GM12878 (cell line): ENCODE measurements around the gene RAB6B. TPM values are rescaled to one million over a fixed set of nuclear protein-coding genes. Genes with fewer than 3 reads are reported as not detected.

Experiments used
- ATF7 ChIP-seq: fragments of 450-650 bp; IDR thresholded peaks from 2 replicates; pipeline ENCODE4 v1.6.1; 2016; ENCODE audit warnings: low read depth, mild to moderate bottlenecking
- BHLHE40 ChIP-seq, 2 experiments: fragments of 450-650 bp in 1 of 2; IDR thresholded peaks; 2 replicates each; pipeline ENCODE4 v1.6.1; 2011 to 2017; ENCODE audit warnings: low read depth in 2 of 2, borderline replicate concordance in 1 of 2, improper control_type of control experiment in 1 of 2, low read length in 1 of 2, mild to moderate bottlenecking in 1 of 2
- BMI1 ChIP-seq: fragments of 450-650 bp; IDR thresholded peaks from 2 replicates; pipeline ENCODE4 v1.6.1; 2016; ENCODE audit warnings: mild to moderate bottlenecking, moderate library complexity, borderline replicate concordance
- CTCF ChIP-seq, 3 experiments: IDR thresholded peaks in 2 of 3; conservative IDR thresholded peaks in 1 of 3; 2 replicates each; pipeline ENCODE4 v1.5.1; 2011; ENCODE audit warnings: low read depth in 3 of 3, low read length in 3 of 3, mild to moderate bottlenecking in 3 of 3, control low read depth in 2 of 3, moderate library complexity in 2 of 3, inconsistent platforms in 1 of 3, mixed read lengths in 1 of 3; ENCODE audit not compliant: control insufficient read depth in 2 of 3, insufficient read depth in 1 of 3; ENCODE audit errors: extremely low read depth in 1 of 3
- FOXK2 ChIP-seq: fragments of 450-650 bp; IDR thresholded peaks from 2 replicates; pipeline ENCODE4 v1.6.1; 2017; ENCODE audit warnings: mild to moderate bottlenecking, moderate library complexity
- HCFC1 ChIP-seq: fragments of 150-350 bp; IDR thresholded peaks from 2 replicates; pipeline ENCODE4 v1.6.1; 2014; ENCODE audit warnings: low read length
- HDAC6 ChIP-seq: fragments of 200-600 bp; sonication (generic); IDR thresholded peaks from one replicate; pipeline ENCODE4 v1.8.0; 2017; ENCODE audit warnings: antibody characterized with exemption; ENCODE audit not compliant: unreplicated experiment
- IKZF2 ChIP-seq, 2 experiments: fragments of 450-650 bp; IDR thresholded peaks; 2 replicates each; pipeline ENCODE4 v1.6.1; 2017; ENCODE audit warnings: mild to moderate bottlenecking in 2 of 2, moderate library complexity in 2 of 2
- JUND ChIP-seq: IDR thresholded peaks from 2 replicates; pipeline ENCODE4 v1.6.1; 2012; ENCODE audit warnings: low read depth, mild to moderate bottlenecking, low read length, improper control_type of control experiment, moderate library complexity
- KLF5 ChIP-seq: fragments of 450-650 bp; IDR thresholded peaks from 2 replicates; pipeline ENCODE4 v1.6.1; 2014; ENCODE audit warnings: mild to moderate bottlenecking; ENCODE audit not compliant: partially characterized antibody
- MTA3 ChIP-seq: IDR thresholded peaks from 2 replicates; pipeline ENCODE4 v1.6.1; 2012; ENCODE audit warnings: low read length, inconsistent platforms, borderline replicate concordance
- MYB ChIP-seq: fragments of 150-350 bp; IDR thresholded peaks from 2 replicates; pipeline ENCODE4 v1.6.1; 2014; ENCODE audit warnings: mild to moderate bottlenecking, low read depth, low read length, borderline replicate concordance
- MYC ChIP-seq: IDR thresholded peaks from 2 replicates; pipeline ENCODE4 v1.6.1; 2011; ENCODE audit warnings: mild to moderate bottlenecking, low read length, moderate library complexity, inconsistent platforms; ENCODE audit not compliant: insufficient read depth, insufficient replicate concordance, insufficient read length, severe bottlenecking
- NFIC ChIP-seq: IDR thresholded peaks from 2 replicates; pipeline ENCODE4 v1.6.1; 2012; ENCODE audit warnings: low read depth, mild to moderate bottlenecking, inconsistent platforms, low read length, moderate library complexity
- NR2C2 ChIP-seq: IDR thresholded peaks from 2 replicates; pipeline ENCODE4 v1.6.1; 2011; ENCODE audit warnings: borderline replicate concordance, low read depth; ENCODE audit not compliant: control insufficient read depth, insufficient read length
- PML ChIP-seq: IDR thresholded peaks from 2 replicates; pipeline ENCODE4 v1.6.1; 2012; ENCODE audit warnings: low read length, inconsistent platforms
- POLR2A ChIP-seq: IDR thresholded peaks from 2 replicates; pipeline ENCODE4 v1.6.1; 2011; ENCODE audit warnings: low read depth, mild to moderate bottlenecking, low read length
- RELB ChIP-seq: fragments of 450-650 bp; IDR thresholded peaks from 2 replicates; pipeline ENCODE4 v1.6.1; 2017; ENCODE audit warnings: low read depth, mild to moderate bottlenecking, moderate library complexity
- SMARCA5 ChIP-seq: fragments of 450-650 bp; IDR thresholded peaks from 2 replicates; pipeline ENCODE4 v1.6.1; 2017; ENCODE audit warnings: mild to moderate bottlenecking
- ZNF24 ChIP-seq: fragments of 450-650 bp; IDR thresholded peaks from 2 replicates; pipeline ENCODE4 v1.6.1; 2017; ENCODE audit warnings: antibody characterized with exemption, mild to moderate bottlenecking
- ZNF384 ChIP-seq: IDR thresholded peaks from 2 replicates; pipeline ENCODE4 v1.6.1; 2012; ENCODE audit warnings: low read depth, mild to moderate bottlenecking, low read length, improper control_type of control experiment, borderline replicate concordance
- ZNF622 ChIP-seq: fragments of 450-650 bp; IDR thresholded peaks from 2 replicates; pipeline ENCODE4 v1.6.1; 2017; ENCODE audit warnings: mild to moderate bottlenecking, inconsistent platforms
- polyA plus RNA-seq, 11 experiments: library from polyadenylated mRNA; depleted of rRNA in 4 of 11; unstranded in 6 of 11; stranded (reverse) in 5 of 11; fragments of >200 nt; fragmentation: Nextera tagmentation in 4 of 11; fragmentation: Illumina TruSeq in 1 of 11; extraction: Ambion mirVana in 4 of 11; extraction: Trizol in 1 of 11; gene quantifications; 1 replicate in 1 of 11; 2 replicates in 10 of 11; pipeline versions ENCODE4 v1.2.1 to v1.2.3, GENCODE V29; 2011 to 2016; ENCODE audit warnings: inconsistent platforms in 2 of 11, missing spikeins in 2 of 11, low read depth in 1 of 11
- total RNA-seq, 4 experiments: library from RNA; depleted of rRNA in 3 of 4; stranded (reverse); fragments of >200 nt in 3 of 4; fragmentation: Illumina TruSeq in 1 of 4; extraction: Trizol in 1 of 4; gene quantifications; 2 replicates each; pipeline versions ENCODE4 v1.2.1 to v1.2.3, GENCODE V29; 2013 to 2021
- TF ChIP-seq, protein P1 (sequence below): fragments of 450-650 bp; IDR thresholded peaks from 2 replicates; pipeline ENCODE4 v1.6.1; 2017; ENCODE audit warnings: borderline replicate concordance
- TF ChIP-seq, protein P2 (sequence below): fragments of 150-350 bp; IDR thresholded peaks from 2 replicates; pipeline ENCODE4 v1.6.1; 2016; ENCODE audit warnings: low read depth, low read length

RAB6B gene
- total and polyA plus RNA-seq, 10 of the 15 experiments (the other 5 are each of a cell fraction or from before 2014, with no cell fraction given) = 0.01 to 0.16 (median 0.04) TPM; not detected in 5

DNA sequence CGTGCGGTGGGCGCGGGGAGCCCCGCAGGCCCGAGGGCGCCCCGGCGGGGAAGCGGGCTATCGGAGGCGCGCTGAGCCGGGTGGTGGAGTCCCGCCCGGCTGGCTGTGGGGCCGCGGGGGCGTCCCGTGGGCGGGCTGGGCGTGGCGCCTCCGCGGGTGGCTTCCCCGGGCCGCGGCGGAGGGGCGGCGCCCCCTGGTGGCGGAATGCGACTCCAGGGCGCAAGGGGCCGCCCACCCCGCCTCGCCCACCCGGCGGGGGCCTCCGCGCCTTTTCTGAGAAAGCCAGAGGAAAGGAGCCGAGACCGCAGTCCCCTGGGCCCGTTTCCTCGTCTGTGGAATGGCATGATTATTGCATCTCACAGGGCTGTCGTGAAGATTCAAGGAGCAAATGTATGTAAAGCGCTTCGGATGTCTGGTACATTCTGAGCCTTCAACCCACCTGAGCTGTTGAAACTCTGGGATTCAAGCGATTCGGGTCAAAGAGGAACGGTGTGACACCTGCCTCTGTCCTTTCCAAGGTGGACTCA lies 31.9 kb upstream of the RAB6B start (continued):
- TF ChIP-seq, protein P1, sequence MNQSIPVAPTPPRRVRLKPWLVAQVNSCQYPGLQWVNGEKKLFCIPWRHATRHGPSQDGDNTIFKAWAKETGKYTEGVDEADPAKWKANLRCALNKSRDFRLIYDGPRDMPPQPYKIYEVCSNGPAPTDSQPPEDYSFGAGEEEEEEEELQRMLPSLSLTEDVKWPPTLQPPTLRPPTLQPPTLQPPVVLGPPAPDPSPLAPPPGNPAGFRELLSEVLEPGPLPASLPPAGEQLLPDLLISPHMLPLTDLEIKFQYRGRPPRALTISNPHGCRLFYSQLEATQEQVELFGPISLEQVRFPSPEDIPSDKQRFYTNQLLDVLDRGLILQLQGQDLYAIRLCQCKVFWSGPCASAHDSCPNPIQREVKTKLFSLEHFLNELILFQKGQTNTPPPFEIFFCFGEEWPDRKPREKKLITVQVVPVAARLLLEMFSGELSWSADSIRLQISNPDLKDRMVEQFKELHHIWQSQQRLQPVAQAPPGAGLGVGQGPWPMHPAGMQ = no peak
- TF ChIP-seq RELB (no peak), KLF5 (peak; percentile 27), BHLHE40 (IDR thresholded peaks at IDR 0.05; ENCODE audit: borderline replicate concordance in 1 of 2, low read depth in 2 of 2, low read length in 1 of 2) (peak in 1 of 2 experiments; percentile 79; a peak in 2 of 4 replicates), HCFC1 (no peak), BMI1 (no peak), CTCF (IDR thresholded peaks at IDR 0.05 in 2 of 3, conservative IDR thresholded peaks at IDR 0.05 in 1 of 3; ENCODE audit: control insufficient read depth in 2 of 3, extremely low read depth in 1 of 3, insufficient read depth in 1 of 3, low read depth in 3 of 3, low read length in 3 of 3) (peak; percentile 59 to 72 (median 61); a peak in 5 of 6 replicates), JUND (no peak), ZNF384 (no peak), NFIC (no peak), MTA3 (no peak), NR2C2 (no peak), POLR2A (no peak), PML (no peak), IKZF2 (IDR thresholded peaks at IDR 0.05) (no peak), MYB (no peak), ZNF24 (0 out of 2 replicates have a peak, but pooled peaks have one; percentile 18), MYC (no peak), ATF7 (no peak), ZNF622 (no peak), FOXK2 (no peak), HDAC6 (no peak), SMARCA5 (0 out of 2 replicates have a peak, but pooled peaks have one; percentile 80)
- TF ChIP-seq, protein P2, sequence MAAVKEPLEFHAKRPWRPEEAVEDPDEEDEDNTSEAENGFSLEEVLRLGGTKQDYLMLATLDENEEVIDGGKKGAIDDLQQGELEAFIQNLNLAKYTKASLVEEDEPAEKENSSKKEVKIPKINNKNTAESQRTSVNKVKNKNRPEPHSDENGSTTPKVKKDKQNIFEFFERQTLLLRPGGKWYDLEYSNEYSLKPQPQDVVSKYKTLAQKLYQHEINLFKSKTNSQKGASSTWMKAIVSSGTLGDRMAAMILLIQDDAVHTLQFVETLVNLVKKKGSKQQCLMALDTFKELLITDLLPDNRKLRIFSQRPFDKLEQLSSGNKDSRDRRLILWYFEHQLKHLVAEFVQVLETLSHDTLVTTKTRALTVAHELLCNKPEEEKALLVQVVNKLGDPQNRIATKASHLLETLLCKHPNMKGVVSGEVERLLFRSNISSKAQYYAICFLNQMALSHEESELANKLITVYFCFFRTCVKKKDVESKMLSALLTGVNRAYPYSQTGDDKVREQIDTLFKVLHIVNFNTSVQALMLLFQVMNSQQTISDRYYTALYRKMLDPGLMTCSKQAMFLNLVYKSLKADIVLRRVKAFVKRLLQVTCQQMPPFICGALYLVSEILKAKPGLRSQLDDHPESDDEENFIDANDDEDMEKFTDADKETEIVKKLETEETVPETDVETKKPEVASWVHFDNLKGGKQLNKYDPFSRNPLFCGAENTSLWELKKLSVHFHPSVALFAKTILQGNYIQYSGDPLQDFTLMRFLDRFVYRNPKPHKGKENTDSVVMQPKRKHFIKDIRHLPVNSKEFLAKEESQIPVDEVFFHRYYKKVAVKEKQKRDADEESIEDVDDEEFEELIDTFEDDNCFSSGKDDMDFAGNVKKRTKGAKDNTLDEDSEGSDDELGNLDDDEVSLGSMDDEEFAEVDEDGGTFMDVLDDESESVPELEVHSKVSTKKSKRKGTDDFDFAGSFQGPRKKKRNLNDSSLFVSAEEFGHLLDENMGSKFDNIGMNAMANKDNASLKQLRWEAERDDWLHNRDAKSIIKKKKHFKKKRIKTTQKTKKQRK = no peak
